ENCODE results near the gene ACADS.

- no peak for TF ChIP-seq GATA2 (IDR thresholded peaks at IDR 0.05; ENCODE audit: low read depth, low read length)
- TF ChIP-seq GATA3 (IDR thresholded peaks at IDR 0.05; ENCODE audit: low read depth, low read length): no peak
These were observed at the start of gene ACADS for GRCh38 chr12:120725659-120726509.

All from SH-SY5Y (cell line).